Measurements from ENCODE around the gene SNTB2. TPM values are rescaled to one million over a fixed set of nuclear protein-coding genes. Genes with fewer than 3 reads are reported as not detected.

The SNTB2 gene
- total and polyA plus RNA-seq, 2 of the 4 experiments (the other 2 are of a cell fraction) = 23.5 to 47.5 TPM

GRCh38 chr16:69298261-69298660, 111.3 kb downstream of the SNTB2 start:
- no peak overlapping the region for H4K8ac ChIP-seq (ENCODE audit: low read depth in 2 of 2, low read length in 2 of 2)
- H3K79me1 ChIP-seq (ENCODE audit: low read depth in 1 of 2, low read length in 2 of 2) = peaks cover 7 to 64% of the 10 kb centered on the region in 2 experiments; a peak in 3 of 4 replicates
- intact Hi-C loops (cut with micrococcal nuclease) (no loop called here), in situ Hi-C loops (cut with MboI; ENCODE audit: low sequenced_read_pairs) (no loop called here), dilution Hi-C loops (cut with HindIII; ENCODE audit: low sequenced_read_pairs, unreplicated experiment) (no loop called here)
- ATAC-seq (ENCODE audit: low read depth) (no peak), DNase-seq (no peak)
- H3K23ac ChIP-seq (ENCODE audit: low read depth, low read length) = no peak overlapping the region
- H2AK5ac ChIP-seq (ENCODE audit: low read depth, low read length) = no peak overlapping the region
- no TSS peak for BruUV-seq (replicated peaks)
- no peak overlapping the region for H3K18ac ChIP-seq (ENCODE audit: low read depth, low read length)
- H3K27ac ChIP-seq (ENCODE audit: insufficient read depth, low read length) = no peak overlapping the region
- no peak overlapping the region for H3K14ac ChIP-seq (replicated peaks; ENCODE audit: low read depth, low read length)
- no peak overlapping the region for H3K4me3 ChIP-seq (ENCODE audit: insufficient read depth, low read depth, low read length)
- H3K9ac ChIP-seq (ENCODE audit: low read depth, low read length) = no peak overlapping the region
- H4K20me1 ChIP-seq (ENCODE audit: insufficient read depth, low read length) = peaks cover 3% of the 10 kb centered on the region; the same call in 1 of the 2 replicates
- H3K4ac ChIP-seq (ENCODE audit: low read depth, low read length) = no peak overlapping the region
- H2AK9ac ChIP-seq (replicated peaks; ENCODE audit: low read depth, low read length, poor library complexity) = no peak overlapping the region
- no peak overlapping the region for H2AFZ ChIP-seq (replicated peaks; ENCODE audit: low read length, poor library complexity)
- peaks cover 4% of the 10 kb centered on the region for H3K4me1 ChIP-seq (ENCODE audit: control insufficient read depth, insufficient read depth, low read length)
- H4K5ac ChIP-seq (ENCODE audit: low read depth, low read length) = no peak overlapping the region
- no CpG with 5 or more reads among the region's 4 CpGs for WGBS, 2 experiments (ENCODE audit: extremely low coverage in 2 of 2, insufficient read length in 1 of 2)
- H2BK5ac ChIP-seq (ENCODE audit: low read depth, low read length, poor library complexity, severe bottlenecking) = no peak overlapping the region
- H2BK20ac ChIP-seq (ENCODE audit: low read depth, low read length) = no peak overlapping the region
- H2BK15ac ChIP-seq (ENCODE audit: low read depth, low read length) = no peak overlapping the region
- H2BK120ac ChIP-seq (ENCODE audit: low read depth, low read length) = no peak overlapping the region
- H3K27me3 ChIP-seq (ENCODE audit: control insufficient read depth, insufficient read depth, low read length) = no peaks in the 10 kb centered on the region
- no peak overlapping the region for H3K4me2 ChIP-seq (ENCODE audit: low read depth, low read length)
- H3K56ac ChIP-seq (ENCODE audit: extremely low read depth, insufficient read depth, low read length) = no peak overlapping the region
- ChIA-PET POLR2A (ENCODE audit: unreplicated experiment) (no interaction called here), CTCF (no interaction called here)
- no peak for TF ChIP-seq POLR2A (IDR thresholded peaks at IDR 0.05; ENCODE audit: low read depth, low read length)
- peaks cover 12% of the 10 kb centered on the region for H3K9me1 ChIP-seq (ENCODE audit: insufficient read depth, low read length)
- no peak overlapping the region for H4K91ac ChIP-seq (ENCODE audit: insufficient read depth, low read depth, low read length)
- H3K36me3 ChIP-seq (ENCODE audit: control insufficient read depth, insufficient read depth, low read length) = peaks cover 35% of the 10 kb centered on the region
- H3K9me3 ChIP-seq (ENCODE audit: control insufficient read depth, insufficient read depth, low read length) = no peaks in the 10 kb centered on the region

All from IMR-90 (cell line).